ENCODE data around the gene BRD3OS. TPM values are rescaled to one million over a fixed set of nuclear protein-coding genes. Genes with fewer than 3 reads are reported as not detected.

The BRD3OS gene
- total and polyA plus RNA-seq, 2 experiments from 2014 or later = 9.2 to 16.0 TPM

- Histone ChIP-seq H3K4me3 (no peak overlapping the region), H3K4me2 (peak overlapping the region; percentile 99; the same call in 1 of the 2 replicates), H2AFZ (no peak overlapping the region), H3K27ac (ENCODE audit: low read depth) (no peak overlapping the region), H3K4me1 (ENCODE audit: insufficient read depth) (peaks cover 17% of the 10 kb centered on the region; the same call in 1 of the 2 replicates), H3K36me3 (ENCODE audit: insufficient read depth) (no peaks in the 10 kb centered on the region), H3K9me2 (ENCODE audit: insufficient read depth) (no peaks in the 10 kb centered on the region), H3F3A (replicated peaks; ENCODE audit: low read depth) (0 out of 2 replicates have a peak, but pooled peaks cover 4% of the 10 kb centered on the region), H3K79me2 (replicated peaks; ENCODE audit: insufficient read depth) (peaks cover 18% of the 10 kb centered on the region), H3K27me3 (ENCODE audit: insufficient read depth) (no peaks in the 10 kb centered on the region), H4K20me1 (replicated peaks; ENCODE audit: insufficient read depth) (no peaks in the 10 kb centered on the region; the same call in 1 of the 2 replicates)
- TF ChIP-seq NANOG (IDR thresholded peaks at IDR 0.05; ENCODE audit: borderline replicate concordance) (no peak), POLR2AphosphoS5 (IDR thresholded peaks at IDR 0.05; ENCODE audit: low read depth) (no peak), CTCF (conservative IDR thresholded peaks at IDR 0.05; ENCODE audit: low read depth in 2 of 2) (peak; percentile 86 to 99)
- H3K27ac Mint-ChIP-seq = no peak overlapping the region
- peaks cover 22% of the 10 kb centered on the region for H3K4me1 Mint-ChIP-seq
- no peaks in the 10 kb centered on the region for H3K36me3 Mint-ChIP-seq (ENCODE audit: low read depth)
- no peaks in the 10 kb centered on the region; the same call in 2 of the 3 replicates for H3K9me3 Mint-ChIP-seq
- H3K4me3 Mint-ChIP-seq = peak overlapping the region; percentile 26; the same call in 2 of the 3 replicates
- peaks cover 14% of the 10 kb centered on the region for H3K27me3 Mint-ChIP-seq (ENCODE audit: insufficient read depth, low read depth, poor library complexity)
- DNase-seq (ENCODE audit: low spot score) = peak; percentile 86
- peak; percentile 65 for ATAC-seq
Measured at GRCh38 chr9:133994353-133995011, 30.8 kb upstream of the BRD3OS start.

GRCh38 chr9:133995012-133995896 is 30.0 kb upstream of the BRD3OS start:
- ATAC-seq = no peak

More at GRCh38 chr9:133995012-133995896, 30.0 kb upstream of the BRD3OS start:
- Mint-ChIP-seq H3K4me3 (no peak overlapping the region), H3K4me1 (peaks cover 17% of the 10 kb centered on the region), H3K27me3 (ENCODE audit: insufficient read depth, low read depth, poor library complexity) (peaks cover 10% of the 10 kb centered on the region), H3K27ac (no peak overlapping the region), H3K9me3 (no peaks in the 10 kb centered on the region; the same call in 2 of the 3 replicates), H3K36me3 (ENCODE audit: low read depth) (no peaks in the 10 kb centered on the region)
- Histone ChIP-seq H4K20me1 (replicated peaks; ENCODE audit: insufficient read depth) (no peaks in the 10 kb centered on the region; the same call in 1 of the 2 replicates), H3K9me2 (ENCODE audit: insufficient read depth) (no peaks in the 10 kb centered on the region), H3K4me2 (no peak overlapping the region), H3K27me3 (ENCODE audit: insufficient read depth) (no peaks in the 10 kb centered on the region), H3K27ac (ENCODE audit: low read depth) (no peak overlapping the region), H3K4me1 (ENCODE audit: insufficient read depth) (peaks cover 17% of the 10 kb centered on the region; the same call in 1 of the 2 replicates), H3K36me3 (ENCODE audit: insufficient read depth) (no peaks in the 10 kb centered on the region), H3K79me2 (replicated peaks; ENCODE audit: insufficient read depth) (peaks cover 10% of the 10 kb centered on the region), H3F3A (replicated peaks; ENCODE audit: low read depth) (0 out of 2 replicates have a peak, but pooled peaks cover 4% of the 10 kb centered on the region), H2AFZ (no peak overlapping the region), H3K4me3 (no peak overlapping the region)
- TF ChIP-seq CTCF (conservative IDR thresholded peaks at IDR 0.05; ENCODE audit: low read depth in 2 of 2) (peak; percentile 35 to 63), ZNF331 (CRISPR knock-in tag; IDR thresholded peaks at IDR 0.05; ENCODE audit: low read depth) (no peak)
- peak; percentile 24 for DNase-seq (ENCODE audit: low spot score)
